Activated CD8-positive, alpha-beta memory T cell treated with anti-CD3 and anti-CD28 coated beads, Interleukin-2, amount 50 U/mL, for 4 hours (primary cell): ENCODE results near the gene POU2F3.
"Not testable (repeated sequence)": the region's sequence is repeated elsewhere in the genome, so short reads cannot be mapped to it uniquely, and the experiment has no call there.

Experiments used
- DNase-seq: peaks from one replicate; pipeline ENCODE4 v3.0.0-alpha.2; 2020

The POU2F3 gene

GRCh38 chr11:120254788-120255518, 15.0 kb downstream of the POU2F3 start:
- DNase-seq: no peak

GRCh38 chr11:120255519-120255866, 15.6 kb downstream of the POU2F3 start:
- DNase-seq: no peak

- DNase-seq: no peak
These were observed 16.2 kb downstream of the POU2F3 start for GRCh38 chr11:120256178-120256577.

- no peak for DNase-seq
These were observed 16.8 kb downstream of the POU2F3 start for GRCh38 chr11:120256779-120257178.

- DNase-seq: no peak
These were observed 17.4 kb downstream of the POU2F3 start for GRCh38 chr11:120257346-120257745.

- no peak for DNase-seq
These were observed 18.7 kb downstream of the POU2F3 start for GRCh38 chr11:120258661-120259060.

- no peak for DNase-seq
These were observed 19.3 kb downstream of the POU2F3 start for GRCh38 chr11:120259241-120259640.

- DNase-seq: no peak
These were observed 20.1 kb downstream of the POU2F3 start for GRCh38 chr11:120259988-120260565.

- DNase-seq: no peak
These were observed 20.7 kb downstream of the POU2F3 start for GRCh38 chr11:120260616-120261015.

GRCh38 chr11:120261321-120261720, 21.4 kb downstream of the POU2F3 start:
- DNase-seq: no peak

- DNase-seq: no peak
These were observed 22.0 kb downstream of the POU2F3 start for GRCh38 chr11:120261931-120262330.

GRCh38 chr11:120267319-120267718, 27.4 kb downstream of the POU2F3 start:
- DNase-seq: no peak

GRCh38 chr11:120268686-120269085, 28.7 kb downstream of the POU2F3 start:
- no peak for DNase-seq

- DNase-seq: no peak
These were observed 30.4 kb downstream of the POU2F3 start for GRCh38 chr11:120270386-120270785.

- DNase-seq: no peak
These were observed 31.7 kb downstream of the POU2F3 start for GRCh38 chr11:120271672-120272071.

- DNase-seq: no peak
These were observed 32.4 kb downstream of the POU2F3 start for GRCh38 chr11:120272303-120272702.

GRCh38 chr11:120273432-120273831, 33.5 kb downstream of the POU2F3 start:
- DNase-seq: no peak

GRCh38 chr11:120273956-120274355, 34.0 kb downstream of the POU2F3 start:
- DNase-seq: not testable (repeated sequence)

GRCh38 chr11:120279502-120279901, 39.6 kb downstream of the POU2F3 start:
- no peak for DNase-seq

GRCh38 chr11:120280600-120281051, 40.7 kb downstream of the POU2F3 start:
- DNase-seq: no peak

GRCh38 chr11:120281143-120281795, 41.3 kb downstream of the POU2F3 start:
- no peak for DNase-seq

- no peak for DNase-seq
These were observed 43.2 kb downstream of the POU2F3 start for GRCh38 chr11:120283124-120283523.

- no peak for DNase-seq
These were observed 44.3 kb downstream of the POU2F3 start for GRCh38 chr11:120284272-120284671.

GRCh38 chr11:120285256-120285655, 45.3 kb downstream of the POU2F3 start:
- no peak for DNase-seq
